A549 (cell line): ENCODE results near the gene GALNT14. TPM values are rescaled to one million over a fixed set of nuclear protein-coding genes. Genes with fewer than 3 reads are reported as not detected.
A peak's percentile ranks its signal among the peaks of the same experiment; 100 is the strongest.

Experiments
- ATAC-seq, 2 experiments: fragments of 200-7000 bp in 1 of 2; fragments of >200 bp in 1 of 2; cut with Nextera tagmentation in 1 of 2; cut with Tn5 transposase in 1 of 2; 3 replicates each; pipeline versions ENCODE4 v1.8.0 to v1.9.1; 2018 to 2020; ENCODE audit warnings: mild to moderate bottlenecking in 1 of 2, moderate library complexity in 1 of 2
- CTCF ChIA-PET: fragments of 300-600 bp; sonication (Branson Sonifier 250); formaldehyde crosslinking; extraction: SDS; loops from one replicate; lab custom pipeline; 2021; ENCODE audit warnings: antibody characterized with exemption, inconsistent platforms; lab: Yijun Ruan, JAX
- POLR2A ChIA-PET: fragments of 350-600 bp; formaldehyde crosslinking; extraction: SDS; loops from one replicate; lab custom pipeline; 2021; ENCODE audit warnings: antibody characterized with exemption, inconsistent platforms; lab: Yijun Ruan, JAX
- DNase-seq, 2 experiments: peaks; one replicate each; pipeline versions ENCODE4 v3.0.0 to v3.0.0-alpha.2; 2011 to 2016; ENCODE audit warnings: low read depth in 1 of 2, low spot score in 1 of 2
- FAIRE-seq: peaks from 2 replicates; lab custom pipeline; 2011; peaks lifted over from hg19 to GRCh38; lab: Jason Lieb, UNC
- H3K27ac ChIP-seq, 2 experiments: fragments of >200 bp; sonication (Bioruptor Twin); formaldehyde crosslinking; 3 replicates each; pipeline ENCODE4 v1.5.1; 2016 to 2017
- H3K4me1 ChIP-seq: fragments of >200 bp; sonication (Bioruptor Twin); formaldehyde crosslinking; 3 replicates; pipeline ENCODE4 v1.6.1; 2016
- H3K4me2 ChIP-seq: fragments of >200 bp; sonication (Bioruptor Twin); formaldehyde crosslinking; 3 replicates; pipeline ENCODE4 v1.6.1; 2016
- H3K4me3 ChIP-seq: fragments of >200 bp; sonication (Bioruptor Twin); formaldehyde crosslinking; 3 replicates; pipeline ENCODE4 v1.5.1; 2016
- H3K9me3 ChIP-seq: fragments of >200 bp; sonication (Bioruptor Twin); formaldehyde crosslinking; 3 replicates; pipeline ENCODE4 v1.6.1; 2016
- CHD2 ChIP-seq: fragments of 150-350 bp; IDR thresholded peaks from 2 replicates; pipeline ENCODE4 v1.6.1; 2014; ENCODE audit warnings: low read length; ENCODE audit not compliant: partially characterized antibody
- EHMT2 ChIP-seq: fragments of 200-600 bp; sonication (generic); IDR thresholded peaks from 2 replicates; pipeline ENCODE4 v1.6.1; 2016; ENCODE audit warnings: antibody characterized with exemption, low read depth, mild to moderate bottlenecking, moderate library complexity
- EP300 ChIP-seq, 2 experiments: fragments of >200 bp; sonication (Bioruptor Twin); formaldehyde crosslinking; IDR thresholded peaks; 2 replicates in 1 of 2; 3 replicates in 1 of 2; pipeline ENCODE4 v1.6.1; 2016 to 2017
- FOSB ChIP-seq: fragments of 250-450 bp; sonication (Bioruptor Pico); IDR thresholded peaks from 2 replicates; pipeline ENCODE4 v1.5.0; 2020; ENCODE audit warnings: mild to moderate bottlenecking, moderate library complexity
- HDAC2 ChIP-seq: fragments of 200-600 bp; sonication (generic); IDR thresholded peaks from 2 replicates; pipeline ENCODE4 v1.6.1; 2016
- HEYL ChIP-seq: fragments of 250-450 bp; sonication (Bioruptor Pico); IDR thresholded peaks from 2 replicates; pipeline ENCODE4 v1.8.0; 2021; ENCODE audit warnings: mild to moderate bottlenecking, moderate library complexity
- HOXB5 ChIP-seq: fragments of 250-450 bp; sonication (Bioruptor Pico); IDR thresholded peaks from 2 replicates; pipeline ENCODE4 v1.5.0; 2020; ENCODE audit warnings: mild to moderate bottlenecking, moderate library complexity
- JUN ChIP-seq, 2 experiments: fragments of >200 bp; sonication (Bioruptor Twin); formaldehyde crosslinking; IDR thresholded peaks; 2 replicates in 1 of 2; 3 replicates in 1 of 2; pipeline ENCODE4 v1.6.1; 2016 to 2017
- KDM1A ChIP-seq: fragments of 200-600 bp; sonication (generic); IDR thresholded peaks from 2 replicates; pipeline ENCODE4 v1.6.1; 2016; ENCODE audit warnings: low read depth, mild to moderate bottlenecking
- KDM5A ChIP-seq: fragments of 200-600 bp; sonication (generic); IDR thresholded peaks from 2 replicates; pipeline ENCODE4 v1.6.1; 2016; ENCODE audit warnings: antibody characterized with exemption, mild to moderate bottlenecking
- MAFK ChIP-seq: fragments of 450-650 bp; IDR thresholded peaks from 2 replicates; pipeline ENCODE4 v1.6.1; 2014; ENCODE audit not compliant: partially characterized antibody
- MYC ChIP-seq: IDR thresholded peaks from 2 replicates; pipeline ENCODE4 v1.6.1; 2012; ENCODE audit warnings: mild to moderate bottlenecking, inconsistent platforms, low read length, improper control_type of control experiment, borderline replicate concordance
- NR3C1 ChIP-seq: fragments of >200 bp; sonication (Bioruptor Twin); formaldehyde crosslinking; IDR thresholded peaks from 3 replicates; pipeline ENCODE4 v1.6.1; 2017
- POLR2A ChIP-seq: IDR thresholded peaks from 2 replicates; pipeline ENCODE4 v1.6.1; 2012; ENCODE audit warnings: mild to moderate bottlenecking, low read length
- RAD21 ChIP-seq, 2 experiments: fragments of >200 bp in 1 of 2; sonication (Bioruptor Twin) in 1 of 2; formaldehyde crosslinking in 1 of 2; IDR thresholded peaks in 1 of 2; conservative IDR thresholded peaks in 1 of 2; 2 replicates in 1 of 2; 3 replicates in 1 of 2; pipeline ENCODE4 v1.6.1; 2012 to 2018; ENCODE audit warnings: inconsistent platforms in 1 of 2
- RNF2 ChIP-seq: fragments of 200-600 bp; sonication (generic); IDR thresholded peaks from 2 replicates; pipeline ENCODE4 v1.6.1; 2016; ENCODE audit warnings: low read depth, mild to moderate bottlenecking, antibody characterized with exemption, moderate library complexity, borderline replicate concordance
- TFCP2L1 ChIP-seq: fragments of 250-450 bp; sonication (Bioruptor Pico); IDR thresholded peaks from 2 replicates; pipeline ENCODE4 v1.5.0; 2021; ENCODE audit warnings: mild to moderate bottlenecking
- TP53 ChIP-seq: fragments of 250-450 bp; sonication (Bioruptor Pico); IDR thresholded peaks from 2 replicates; pipeline ENCODE4 v1.5.0; 2021; ENCODE audit warnings: mild to moderate bottlenecking, moderate library complexity
- ZC3H11A ChIP-seq: fragments of 450-650 bp; IDR thresholded peaks from 2 replicates; pipeline ENCODE4 v1.6.1; 2014; ENCODE audit warnings: antibody characterized with exemption, mild to moderate bottlenecking
- WGBS: methylation state at CpG from one replicate; pipeline ENCODE4 v1.1.6; 2017; ENCODE audit errors: missing lambda C conversion rate; 5-methylcytosine and 5-hydroxymethylcytosine counted together
- polyA plus RNA-seq, 4 experiments: library from polyadenylated mRNA; depleted of rRNA in 3 of 4; stranded (reverse); fragments of >200 nt; fragmentation: RNase III in 1 of 4; extraction: RNeasy Plus Mini Kit Qiagen cat#74134 plus additional on column Dnase treatment in 1 of 4; gene quantifications; 2 replicates in 3 of 4; 3 replicates in 1 of 4; pipeline ENCODE4 v1.2.3, GENCODE V29; 2011 to 2017
- TF ChIP-seq, protein P1 (sequence below): fragments of >200 bp; sonication (Bioruptor Twin); formaldehyde crosslinking; IDR thresholded peaks from 3 replicates; pipeline ENCODE4 v1.5.1; 2016
- TF ChIP-seq, protein P2 (sequence below): fragments of 250-450 bp; sonication (Bioruptor Pico); IDR thresholded peaks from 2 replicates; pipeline ENCODE4 v1.5.0; 2020; ENCODE audit warnings: low read depth, mild to moderate bottlenecking, moderate library complexity
- TF ChIP-seq, protein P3 (sequence below): fragments of 200-600 bp; sonication (generic); IDR thresholded peaks from 2 replicates; pipeline ENCODE4 v1.6.1; 2016; ENCODE audit warnings: antibody characterized with exemption, mild to moderate bottlenecking, moderate library complexity
- TF ChIP-seq, protein P4 (sequence below): IDR thresholded peaks from 2 replicates; pipeline ENCODE4 v1.6.1; 2012
- TF ChIP-seq, protein P5 (sequence below): fragments of 150-350 bp; IDR thresholded peaks from 2 replicates; pipeline ENCODE4 v1.6.1; 2014; ENCODE audit warnings: low read depth, mild to moderate bottlenecking, low read length

The GALNT14 gene
- polyA plus RNA-seq, 2 of the 4 experiments (the other 2 are of a cell fraction), result 34.4 to 38.3 TPM

DNA sequence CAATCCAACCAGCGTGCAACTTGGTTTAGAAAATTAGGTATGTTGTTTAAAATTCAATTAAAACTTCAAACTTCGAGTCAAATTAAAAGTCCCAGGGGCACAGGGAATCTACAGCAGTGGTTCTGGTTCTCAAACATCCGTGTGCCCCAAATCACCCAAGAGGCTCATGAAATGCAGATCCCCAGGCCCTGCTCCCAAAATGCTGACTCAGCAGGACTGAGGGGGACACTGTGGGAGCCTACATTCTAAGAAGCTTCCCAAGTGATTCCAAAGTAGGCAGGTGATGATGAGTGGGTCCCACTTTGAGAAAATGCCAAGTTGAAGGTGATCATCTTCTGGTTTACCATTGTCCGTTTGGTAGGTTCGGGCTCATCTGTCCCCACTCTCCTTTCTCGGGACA lies 82.3 kb downstream of the GALNT14 start:
- no peak for ATAC-seq
- CTCF ChIA-PET, result no interaction called here
- no peak for TF ChIP-seq JUN (IDR thresholded peaks at IDR 0.05)
- peak; percentile 98 for TF ChIP-seq MAFK
- TF ChIP-seq, protein P1, sequence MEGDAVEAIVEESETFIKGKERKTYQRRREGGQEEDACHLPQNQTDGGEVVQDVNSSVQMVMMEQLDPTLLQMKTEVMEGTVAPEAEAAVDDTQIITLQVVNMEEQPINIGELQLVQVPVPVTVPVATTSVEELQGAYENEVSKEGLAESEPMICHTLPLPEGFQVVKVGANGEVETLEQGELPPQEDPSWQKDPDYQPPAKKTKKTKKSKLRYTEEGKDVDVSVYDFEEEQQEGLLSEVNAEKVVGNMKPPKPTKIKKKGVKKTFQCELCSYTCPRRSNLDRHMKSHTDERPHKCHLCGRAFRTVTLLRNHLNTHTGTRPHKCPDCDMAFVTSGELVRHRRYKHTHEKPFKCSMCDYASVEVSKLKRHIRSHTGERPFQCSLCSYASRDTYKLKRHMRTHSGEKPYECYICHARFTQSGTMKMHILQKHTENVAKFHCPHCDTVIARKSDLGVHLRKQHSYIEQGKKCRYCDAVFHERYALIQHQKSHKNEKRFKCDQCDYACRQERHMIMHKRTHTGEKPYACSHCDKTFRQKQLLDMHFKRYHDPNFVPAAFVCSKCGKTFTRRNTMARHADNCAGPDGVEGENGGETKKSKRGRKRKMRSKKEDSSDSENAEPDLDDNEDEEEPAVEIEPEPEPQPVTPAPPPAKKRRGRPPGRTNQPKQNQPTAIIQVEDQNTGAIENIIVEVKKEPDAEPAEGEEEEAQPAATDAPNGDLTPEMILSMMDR, result no peak

DNA sequence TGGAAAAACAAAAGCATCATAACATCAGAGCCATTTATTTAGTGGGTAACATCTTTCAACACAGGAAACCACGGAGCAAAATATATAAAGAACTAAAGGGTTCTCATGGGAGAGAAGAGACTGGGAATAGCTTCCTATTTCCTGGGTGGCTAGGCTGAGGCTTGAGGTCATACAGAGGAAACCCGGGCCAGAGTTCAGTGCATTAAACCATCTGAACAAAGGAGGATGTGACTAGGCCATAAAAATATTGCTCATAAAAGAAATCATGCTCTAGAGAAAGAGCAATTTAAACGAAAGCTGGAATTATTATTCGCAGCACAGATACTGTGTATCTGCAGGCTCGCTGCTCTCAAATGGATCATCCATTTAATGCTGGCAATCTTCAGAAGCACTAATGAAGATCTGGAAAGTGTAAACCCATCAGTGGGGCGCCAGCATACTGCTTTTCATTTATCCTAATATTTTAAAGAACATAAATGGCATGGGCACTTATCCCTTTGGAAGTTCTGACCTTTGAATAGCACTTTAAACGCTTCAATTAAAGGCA lies 83.3 kb downstream of the GALNT14 start:
- DNase-seq, result no peak
- 80% methylated on average over 7 of the region's 7 CpGs for WGBS
- CTCF ChIA-PET, result interaction anchor here (1.2 kb wide), 1 partner anchor 116 kb away, joined by 5 read pairs; no protein-coding TSS in a partner anchor
- POLR2A ChIA-PET, result no interaction called here
- Histone ChIP-seq H3K4me3 (no peak overlapping the region), H3K9me3 (no peaks in the 10 kb centered on the region), H3K4me2 (no peak overlapping the region), H3K27ac (no peak overlapping the region), H3K4me1 (no peaks in the 10 kb centered on the region)
- no peak for ATAC-seq
- FAIRE-seq, result no peak
- TF ChIP-seq TP53 (CRISPR knock-in tag), result no peak
- no peak for TF ChIP-seq RNF2
- TF ChIP-seq RAD21 (conservative IDR thresholded peaks at IDR 0.05 in 1 of 2, IDR thresholded peaks at IDR 0.05 in 1 of 2), result no peak
- no peak for TF ChIP-seq EP300 (IDR thresholded peaks at IDR 0.05)
- no peak for TF ChIP-seq KDM5A
- TF ChIP-seq HDAC2, result no peak
- no peak for TF ChIP-seq NR3C1
- no peak for TF ChIP-seq CHD2

More for the DNA sequence above, 82.3 kb downstream of the GALNT14 start:
- Histone ChIP-seq H3K4me3 (no peak overlapping the region), H3K27ac (no peak overlapping the region), H3K4me2 (no peak overlapping the region), H3K9me3 (no peaks in the 10 kb centered on the region), H3K4me1 (no peaks in the 10 kb centered on the region)
- POLR2A ChIA-PET, result no interaction called here
- FAIRE-seq (no peak), DNase-seq (no peak)
- WGBS, result 88% methylated on average over 6 of the region's 6 CpGs

DNA sequence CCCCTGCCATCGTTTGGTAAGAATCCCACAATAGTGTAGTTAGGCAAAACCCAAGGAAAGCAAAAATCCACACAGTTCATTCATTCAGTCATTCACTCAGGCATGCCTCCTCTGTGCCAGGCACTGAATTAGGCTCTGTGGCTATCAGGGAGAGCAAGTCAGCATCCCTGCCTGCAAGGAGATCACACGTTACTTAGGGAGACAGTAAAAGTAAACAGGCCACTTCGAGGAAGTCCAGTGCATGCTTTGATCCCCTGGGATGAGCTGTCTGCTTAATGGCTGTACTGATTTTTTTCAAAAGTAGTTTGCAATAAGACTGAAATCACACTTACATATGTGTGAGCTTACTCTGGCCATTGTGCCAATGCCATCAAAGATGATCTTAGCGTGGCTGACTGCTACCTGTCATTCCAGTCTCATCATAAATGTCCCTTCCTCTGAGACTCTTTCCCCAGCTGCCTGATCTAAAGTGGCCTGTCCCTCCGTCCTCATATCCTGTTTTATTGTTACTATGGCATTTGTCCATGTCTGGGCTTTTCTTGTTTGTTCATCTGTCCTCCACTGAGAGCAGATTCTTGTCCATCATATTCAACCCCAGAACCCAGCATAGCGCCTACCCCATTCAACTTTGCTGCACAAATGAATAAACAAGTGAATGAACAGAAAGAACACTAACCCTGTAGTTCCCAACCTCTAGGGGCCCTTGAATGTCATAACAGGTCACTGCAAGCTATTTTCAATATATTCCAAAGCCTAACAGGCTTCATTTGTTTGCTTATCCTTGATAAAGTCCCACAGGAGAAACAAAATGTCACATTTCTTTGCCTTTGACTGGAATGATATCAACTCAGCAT lies 84.1 kb downstream of the GALNT14 start:
- Histone ChIP-seq H3K4me3 (no peak overlapping the region), H3K9me3 (no peaks in the 10 kb centered on the region), H3K27ac (no peak overlapping the region), H3K4me1 (no peaks in the 10 kb centered on the region), H3K4me2 (no peak overlapping the region)
- 75% methylated on average over 6 of the region's 6 CpGs for WGBS
- CTCF ChIA-PET, result interaction anchor here (1.1 to 1.2 kb wide), 2 partner anchors 84 to 116 kb away, joined by 3 to 5 read pairs; partner anchors contain the start of gene GALNT14
- no peak for FAIRE-seq
- TF ChIP-seq, protein P2, sequence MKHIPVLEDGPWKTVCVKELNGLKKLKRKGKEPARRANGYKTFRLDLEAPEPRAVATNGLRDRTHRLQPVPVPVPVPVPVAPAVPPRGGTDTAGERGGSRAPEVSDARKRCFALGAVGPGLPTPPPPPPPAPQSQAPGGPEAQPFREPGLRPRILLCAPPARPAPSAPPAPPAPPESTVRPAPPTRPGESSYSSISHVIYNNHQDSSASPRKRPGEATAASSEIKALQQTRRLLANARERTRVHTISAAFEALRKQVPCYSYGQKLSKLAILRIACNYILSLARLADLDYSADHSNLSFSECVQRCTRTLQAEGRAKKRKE (CRISPR knock-in tag), result no peak
- TF ChIP-seq HOXB5 (CRISPR knock-in tag) (no peak), EHMT2 (no peak), HDAC2 (no peak), ZC3H11A (no peak), FOSB (CRISPR knock-in tag) (no peak), MYC (no peak), KDM1A (no peak), POLR2A (no peak), NR3C1 (no peak), TFCP2L1 (CRISPR knock-in tag) (no peak), HEYL (no peak)
- TF ChIP-seq, protein P3, sequence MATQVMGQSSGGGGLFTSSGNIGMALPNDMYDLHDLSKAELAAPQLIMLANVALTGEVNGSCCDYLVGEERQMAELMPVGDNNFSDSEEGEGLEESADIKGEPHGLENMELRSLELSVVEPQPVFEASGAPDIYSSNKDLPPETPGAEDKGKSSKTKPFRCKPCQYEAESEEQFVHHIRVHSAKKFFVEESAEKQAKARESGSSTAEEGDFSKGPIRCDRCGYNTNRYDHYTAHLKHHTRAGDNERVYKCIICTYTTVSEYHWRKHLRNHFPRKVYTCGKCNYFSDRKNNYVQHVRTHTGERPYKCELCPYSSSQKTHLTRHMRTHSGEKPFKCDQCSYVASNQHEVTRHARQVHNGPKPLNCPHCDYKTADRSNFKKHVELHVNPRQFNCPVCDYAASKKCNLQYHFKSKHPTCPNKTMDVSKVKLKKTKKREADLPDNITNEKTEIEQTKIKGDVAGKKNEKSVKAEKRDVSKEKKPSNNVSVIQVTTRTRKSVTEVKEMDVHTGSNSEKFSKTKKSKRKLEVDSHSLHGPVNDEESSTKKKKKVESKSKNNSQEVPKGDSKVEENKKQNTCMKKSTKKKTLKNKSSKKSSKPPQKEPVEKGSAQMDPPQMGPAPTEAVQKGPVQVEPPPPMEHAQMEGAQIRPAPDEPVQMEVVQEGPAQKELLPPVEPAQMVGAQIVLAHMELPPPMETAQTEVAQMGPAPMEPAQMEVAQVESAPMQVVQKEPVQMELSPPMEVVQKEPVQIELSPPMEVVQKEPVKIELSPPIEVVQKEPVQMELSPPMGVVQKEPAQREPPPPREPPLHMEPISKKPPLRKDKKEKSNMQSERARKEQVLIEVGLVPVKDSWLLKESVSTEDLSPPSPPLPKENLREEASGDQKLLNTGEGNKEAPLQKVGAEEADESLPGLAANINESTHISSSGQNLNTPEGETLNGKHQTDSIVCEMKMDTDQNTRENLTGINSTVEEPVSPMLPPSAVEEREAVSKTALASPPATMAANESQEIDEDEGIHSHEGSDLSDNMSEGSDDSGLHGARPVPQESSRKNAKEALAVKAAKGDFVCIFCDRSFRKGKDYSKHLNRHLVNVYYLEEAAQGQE, result no peak
- TF ChIP-seq, protein P4, sequence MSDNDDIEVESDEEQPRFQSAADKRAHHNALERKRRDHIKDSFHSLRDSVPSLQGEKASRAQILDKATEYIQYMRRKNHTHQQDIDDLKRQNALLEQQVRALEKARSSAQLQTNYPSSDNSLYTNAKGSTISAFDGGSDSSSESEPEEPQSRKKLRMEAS, result no peak
- TF ChIP-seq, protein P5, sequence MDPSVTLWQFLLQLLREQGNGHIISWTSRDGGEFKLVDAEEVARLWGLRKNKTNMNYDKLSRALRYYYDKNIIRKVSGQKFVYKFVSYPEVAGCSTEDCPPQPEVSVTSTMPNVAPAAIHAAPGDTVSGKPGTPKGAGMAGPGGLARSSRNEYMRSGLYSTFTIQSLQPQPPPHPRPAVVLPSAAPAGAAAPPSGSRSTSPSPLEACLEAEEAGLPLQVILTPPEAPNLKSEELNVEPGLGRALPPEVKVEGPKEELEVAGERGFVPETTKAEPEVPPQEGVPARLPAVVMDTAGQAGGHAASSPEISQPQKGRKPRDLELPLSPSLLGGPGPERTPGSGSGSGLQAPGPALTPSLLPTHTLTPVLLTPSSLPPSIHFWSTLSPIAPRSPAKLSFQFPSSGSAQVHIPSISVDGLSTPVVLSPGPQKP, result no peak
- POLR2A ChIA-PET, result no interaction called here
- no peak for ATAC-seq
- DNase-seq, result no peak
